ENCODE measurements around the gene NDUFB1.

The NDUFB1 gene

GRCh38 chr14:92088494-92088893, 33.0 kb downstream of the NDUFB1 start:
- no peak for DNase-seq

- no peak for DNase-seq
Measured at GRCh38 chr14:92074555-92074954, 47.0 kb downstream of the NDUFB1 start.

Measured in NCI-H2029 treated with DMSO at 0.1 percent for 48 hours (cell line).